Activated CD4-positive, alpha-beta T cell treated with anti-CD3 and anti-CD28 coated beads for 24 hours (primary cell): Measurements from ENCODE around the gene EYA4.

ENCODE experiments used
- DNase-seq, 2 donors: peaks; one replicate each; pipeline ENCODE4 v3.0.0-alpha.2; 2020; ENCODE audit warnings: low read depth in 2 of 2

EYA4 gene

DNA sequence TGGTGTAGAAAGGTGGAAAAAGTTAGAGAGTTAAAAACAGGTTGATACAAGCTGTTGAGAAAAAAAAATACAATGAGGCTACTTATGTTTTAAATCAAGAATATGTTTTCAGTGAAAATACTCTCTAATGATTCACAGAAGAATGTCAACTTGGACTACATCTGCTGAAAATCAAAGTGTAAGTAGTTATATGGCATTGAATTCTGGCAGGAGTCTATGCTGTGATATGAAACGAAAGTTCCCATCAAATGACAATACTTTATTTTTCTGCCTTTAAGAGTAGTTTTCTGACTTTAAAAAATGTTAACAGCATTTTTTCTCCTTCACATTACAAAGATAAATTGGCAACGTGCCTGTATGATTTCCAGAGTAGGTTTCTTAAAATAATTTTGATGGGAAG lies 158.3 kb downstream of the EYA4 start:
- DNase-seq: no peak

DNA sequence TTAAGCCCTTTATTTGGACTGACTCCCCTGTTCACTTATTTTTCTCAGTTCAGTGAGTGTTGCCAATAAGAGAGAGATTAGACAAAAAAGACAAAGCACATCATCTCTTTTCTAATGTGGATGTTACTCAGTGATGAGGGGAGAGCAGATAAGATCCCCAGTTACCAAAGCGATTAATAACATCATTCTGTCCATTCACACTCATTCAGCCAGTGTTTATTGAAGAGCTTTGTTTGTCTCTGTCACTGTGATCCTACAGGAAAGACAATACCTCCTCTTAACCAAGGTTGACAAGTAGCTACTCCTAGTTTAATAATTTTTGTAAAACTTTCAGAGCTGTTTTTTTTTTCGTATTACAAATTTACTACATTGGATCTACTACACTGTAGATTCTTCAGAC lies 163.0 kb downstream of the EYA4 start:
- no peak for DNase-seq

DNA sequence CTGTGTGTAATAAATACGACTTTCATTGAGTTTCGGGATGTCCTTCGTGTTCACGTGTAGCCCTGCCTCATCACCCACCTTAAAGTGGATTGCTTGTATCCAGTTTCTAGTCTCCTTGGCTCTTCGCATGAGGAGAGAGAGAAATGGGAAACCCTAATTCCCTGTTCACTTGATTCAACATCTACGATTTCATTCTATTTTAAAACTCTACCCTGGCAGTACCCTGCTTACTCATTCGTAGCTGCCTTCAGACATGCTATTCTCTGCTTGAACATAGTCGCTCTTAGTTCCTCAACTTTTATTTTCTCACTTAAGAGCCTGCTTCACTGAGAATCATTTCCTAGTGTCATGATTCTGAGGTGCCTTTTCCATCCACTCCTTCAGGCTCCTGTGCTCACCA lies 163.6 kb downstream of the EYA4 start:
- no peak for DNase-seq

DNA sequence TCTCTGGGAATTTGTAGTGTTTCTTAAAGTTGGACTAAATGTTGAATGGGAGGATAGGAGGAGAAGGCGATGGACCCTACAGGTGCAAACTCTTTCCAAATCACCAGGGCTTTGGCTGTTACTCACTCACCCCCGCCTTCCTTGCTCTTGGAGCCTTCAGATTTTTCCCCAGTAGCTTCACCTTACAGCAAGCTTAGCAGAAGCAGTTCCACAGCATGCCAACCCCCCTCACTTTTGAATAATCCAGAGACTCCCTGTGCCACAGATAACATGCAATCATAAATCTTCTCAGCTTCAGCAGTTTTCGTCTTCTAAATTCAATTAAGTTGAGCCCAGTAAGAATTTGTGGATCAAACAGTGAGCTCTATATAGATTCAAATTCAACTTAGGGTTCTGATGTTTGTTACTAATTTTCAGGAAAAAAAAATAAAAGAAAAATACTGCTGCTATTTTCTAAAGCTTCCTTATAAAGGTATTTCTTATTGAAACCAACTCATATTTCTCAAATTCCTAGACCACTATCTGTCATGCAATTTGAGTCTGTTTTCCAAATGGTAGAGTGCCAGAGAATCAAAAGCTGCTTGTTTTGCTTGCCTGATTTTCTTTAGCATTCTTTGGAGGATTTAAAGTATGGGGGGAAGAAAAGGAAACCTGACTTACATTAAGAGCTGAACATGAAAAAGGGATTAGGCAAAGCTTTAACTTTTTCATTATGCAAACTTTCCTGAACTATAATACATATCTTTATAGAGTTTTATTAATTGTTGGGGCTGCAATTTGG lies 166.4 kb downstream of the EYA4 start:
- DNase-seq: no peak

DNA sequence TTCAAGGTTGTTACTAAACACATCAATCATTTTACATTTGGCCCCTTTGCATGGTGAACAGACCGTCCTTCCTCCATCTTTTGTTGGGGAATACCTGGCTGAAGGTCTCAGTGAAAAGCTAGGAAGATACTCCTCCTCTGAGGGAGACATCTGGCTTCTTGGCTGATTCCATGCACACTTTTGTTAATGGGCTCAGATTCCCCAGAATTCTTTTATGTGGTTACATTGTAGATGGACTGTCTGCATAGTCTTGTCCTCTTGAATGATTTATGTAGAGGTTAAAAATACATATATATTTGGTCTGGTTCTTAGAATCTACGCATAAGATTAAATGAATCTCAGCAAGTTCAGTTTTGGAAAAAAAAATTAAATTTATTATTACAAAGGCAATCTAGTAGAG lies 167.0 kb downstream of the EYA4 start:
- DNase-seq: no peak

DNA sequence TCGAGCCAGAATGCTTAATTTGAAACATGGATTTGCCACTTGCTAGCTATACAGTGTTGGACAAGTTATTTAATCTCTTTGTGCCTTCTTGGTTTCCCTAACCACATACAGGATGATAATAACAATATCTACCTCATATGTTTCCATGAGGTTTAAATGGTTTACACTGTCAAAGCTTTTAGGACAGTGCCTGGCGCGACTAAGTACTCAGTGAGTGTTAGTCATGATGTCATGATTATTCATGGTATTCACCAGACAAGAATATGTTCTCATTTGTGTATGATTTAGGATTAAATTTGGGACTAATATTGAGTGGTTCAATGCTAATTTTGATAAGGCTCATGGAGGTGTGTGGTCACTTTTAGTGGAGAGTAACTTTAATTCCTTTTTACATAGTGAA lies 167.4 kb downstream of the EYA4 start:
- DNase-seq: no peak

DNA sequence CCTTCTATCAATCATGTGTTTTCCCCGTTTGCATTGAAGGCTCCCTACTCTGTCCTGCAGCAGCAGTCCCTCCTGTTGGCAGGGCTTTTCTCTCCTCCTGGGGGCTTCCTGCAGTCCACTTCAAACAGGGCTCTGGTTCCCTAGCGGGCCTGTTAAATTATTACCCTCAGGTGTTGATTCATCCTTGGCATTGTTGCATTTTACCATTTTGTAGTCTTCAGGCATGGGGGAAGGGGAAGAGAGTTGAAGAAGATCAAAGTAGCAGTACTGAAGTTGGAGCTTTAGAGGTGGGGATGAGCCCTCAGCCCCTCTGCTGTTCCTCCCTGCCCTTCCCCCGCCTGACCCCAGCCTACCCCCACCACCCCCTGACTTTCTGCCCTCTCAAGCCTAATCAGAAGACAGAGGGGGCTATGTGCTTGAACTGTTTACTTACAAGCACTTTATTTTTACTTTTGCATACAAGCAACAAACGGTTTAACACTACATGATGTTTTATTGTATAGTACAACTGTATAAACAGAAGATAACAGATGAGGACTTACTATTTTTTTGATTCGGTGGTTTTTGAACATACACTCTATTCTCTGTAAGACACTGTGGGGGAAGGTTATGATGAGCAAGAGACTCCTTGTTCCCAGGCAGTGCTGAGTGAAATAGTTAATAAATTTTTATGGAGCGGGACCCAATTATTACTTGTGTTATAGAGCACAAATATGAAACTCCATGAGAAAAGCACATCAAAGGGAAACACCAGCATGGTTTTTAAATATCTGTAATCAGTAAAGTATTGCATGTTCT lies 169.7 kb downstream of the EYA4 start:
- DNase-seq: no peak

DNA sequence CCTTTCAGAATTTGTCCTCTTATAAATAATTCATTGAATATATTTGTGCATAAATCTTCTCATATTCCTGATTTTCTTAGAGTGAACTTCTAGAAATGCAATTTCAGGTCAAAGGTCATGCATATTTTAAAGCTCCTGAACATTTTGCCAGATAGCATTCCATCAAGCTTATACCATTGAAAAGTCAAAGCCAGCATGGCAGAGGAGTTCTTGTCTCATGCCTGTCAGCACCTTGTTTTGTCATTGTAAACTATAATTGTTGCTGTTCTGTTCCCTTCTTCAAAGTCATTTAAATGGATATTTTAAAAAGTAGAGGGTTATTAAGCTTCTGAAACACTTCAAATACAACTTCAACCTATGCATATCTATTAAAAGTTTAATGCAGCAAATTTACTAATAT lies 170.6 kb downstream of the EYA4 start:
- DNase-seq: no peak

DNA sequence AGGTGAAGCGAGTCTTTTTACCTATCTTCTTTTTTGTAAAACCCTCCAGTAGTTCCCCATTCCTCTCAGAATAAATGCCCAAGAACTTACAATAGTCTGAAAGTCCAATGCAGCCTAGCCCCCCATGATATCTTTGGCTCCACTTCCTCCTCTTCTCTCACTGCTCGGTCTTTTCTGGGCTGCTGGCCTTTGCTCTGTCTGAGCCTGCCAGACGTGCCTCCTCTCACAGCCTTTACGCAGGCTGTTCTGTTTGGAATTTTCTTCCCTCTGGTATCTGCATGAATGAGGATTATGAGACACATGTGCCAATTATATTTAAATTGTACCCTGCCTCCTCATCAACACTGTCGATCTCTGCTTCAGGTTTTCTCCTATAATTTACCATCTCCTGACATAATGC lies 174.1 kb downstream of the EYA4 start:
- DNase-seq: no peak

DNA sequence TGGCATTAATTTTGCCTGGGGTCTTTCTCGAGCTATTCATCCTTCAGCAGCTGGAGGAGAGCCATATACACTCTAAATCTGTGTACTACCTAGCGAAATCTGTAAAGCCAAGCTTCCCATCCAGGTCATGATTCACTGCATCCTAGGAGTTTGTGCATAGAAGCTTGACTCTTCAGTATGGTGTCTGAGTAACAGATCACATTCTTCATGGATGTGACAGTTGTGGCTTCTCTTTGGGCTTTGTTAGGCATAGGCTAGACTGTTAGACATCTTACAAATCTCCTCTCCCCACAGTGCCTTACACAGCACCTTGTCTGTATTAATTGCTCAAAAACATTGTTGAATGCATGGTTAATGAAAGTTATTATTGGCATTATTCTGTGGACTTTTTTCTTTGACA lies 177.0 kb downstream of the EYA4 start:
- no peak for DNase-seq

DNA sequence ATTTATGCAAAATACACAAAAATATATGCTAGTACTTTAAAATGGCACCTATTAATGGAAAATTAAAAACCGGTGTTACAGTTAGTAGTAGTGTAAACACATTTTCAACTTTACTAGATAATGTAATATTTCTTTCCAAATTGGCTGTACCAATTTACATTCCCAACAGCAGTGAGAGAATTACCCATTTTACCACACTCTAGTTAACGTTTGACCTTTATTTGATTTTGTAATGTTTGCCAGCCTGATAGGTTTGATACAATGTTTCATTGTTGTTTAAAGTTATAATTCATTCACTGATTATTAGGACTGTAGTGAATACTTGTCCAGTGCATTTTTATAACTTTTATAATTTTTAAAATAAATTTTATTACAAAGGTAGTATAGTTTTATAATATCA lies 182.1 kb downstream of the EYA4 start:
- no peak for DNase-seq

DNA sequence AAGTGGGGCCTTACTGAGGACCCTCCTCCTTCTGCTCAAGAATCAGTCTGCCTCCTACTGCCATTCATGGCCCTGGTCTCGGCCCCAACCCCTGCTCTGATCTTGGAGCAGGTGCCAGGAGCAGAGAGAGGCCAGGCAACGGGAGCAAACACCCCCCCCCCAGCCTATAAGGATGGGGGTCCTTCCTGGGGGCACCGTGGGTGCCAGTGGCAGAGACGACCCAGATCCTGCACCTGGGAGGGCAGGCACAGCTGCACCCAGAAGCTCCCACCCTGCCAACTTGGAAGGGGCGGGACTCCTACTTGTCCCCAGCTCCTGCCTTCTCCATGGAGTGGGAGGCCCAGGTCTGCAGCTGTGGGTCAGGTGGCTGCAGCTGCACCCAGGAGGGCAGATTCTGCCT lies 183.2 kb downstream of the EYA4 start:
- DNase-seq: no peak

DNA sequence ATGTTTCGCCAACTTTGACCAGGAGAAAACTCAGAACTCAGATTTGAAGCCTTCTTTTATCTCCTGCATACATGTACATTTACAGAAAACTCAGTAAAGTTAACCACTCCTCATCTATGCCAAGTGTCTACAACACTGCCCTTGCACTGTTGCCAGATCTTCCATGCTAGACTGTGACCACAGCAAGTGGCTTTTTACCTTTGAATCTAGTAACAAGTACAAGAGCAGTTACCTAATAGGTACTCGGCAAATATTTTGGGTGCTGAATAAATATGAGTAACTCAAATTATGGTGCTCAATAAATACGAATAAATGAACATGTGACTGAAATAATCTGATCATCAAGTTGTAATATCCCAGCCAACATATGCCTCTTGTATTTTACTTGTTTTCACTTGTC lies 184.9 kb downstream of the EYA4 start:
- DNase-seq: no peak

DNA sequence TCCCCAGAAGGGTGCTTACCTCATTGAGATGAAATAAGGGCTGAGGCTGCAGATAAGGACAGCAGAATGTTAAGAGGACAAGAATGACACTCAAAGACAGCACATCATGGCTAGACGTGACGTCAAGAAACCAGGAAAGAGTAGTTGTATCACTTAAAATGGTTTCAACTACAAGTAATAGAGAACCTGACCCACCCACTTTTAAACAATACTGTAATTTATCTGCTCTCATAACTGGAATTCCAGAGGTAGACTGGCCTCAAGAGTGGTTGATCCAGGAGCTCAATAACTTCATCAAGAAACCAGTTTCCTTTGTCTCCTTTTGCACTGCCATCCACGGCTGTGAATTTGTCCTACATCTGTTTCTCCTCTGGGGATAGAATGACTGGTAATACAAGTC lies 187.1 kb downstream of the EYA4 start:
- DNase-seq: no peak

DNA sequence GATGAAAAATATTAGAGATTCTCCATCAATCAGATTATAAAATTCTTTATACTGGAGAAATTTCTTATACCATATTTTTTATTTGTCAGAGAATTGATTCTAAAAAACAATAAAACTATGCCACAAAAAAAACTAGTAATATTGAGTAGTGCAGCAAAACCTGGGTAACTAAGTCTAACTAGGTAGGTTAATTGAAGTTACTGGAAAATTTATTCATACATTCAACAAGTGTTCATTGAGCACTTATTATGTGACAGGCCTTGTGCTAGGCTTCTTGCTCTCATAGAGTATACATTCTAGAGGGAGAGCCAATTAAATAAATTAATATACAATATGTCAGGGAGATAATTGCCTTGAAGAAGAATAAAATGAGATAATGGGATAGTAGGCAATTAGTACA lies 189.4 kb downstream of the EYA4 start:
- DNase-seq: no peak

DNA sequence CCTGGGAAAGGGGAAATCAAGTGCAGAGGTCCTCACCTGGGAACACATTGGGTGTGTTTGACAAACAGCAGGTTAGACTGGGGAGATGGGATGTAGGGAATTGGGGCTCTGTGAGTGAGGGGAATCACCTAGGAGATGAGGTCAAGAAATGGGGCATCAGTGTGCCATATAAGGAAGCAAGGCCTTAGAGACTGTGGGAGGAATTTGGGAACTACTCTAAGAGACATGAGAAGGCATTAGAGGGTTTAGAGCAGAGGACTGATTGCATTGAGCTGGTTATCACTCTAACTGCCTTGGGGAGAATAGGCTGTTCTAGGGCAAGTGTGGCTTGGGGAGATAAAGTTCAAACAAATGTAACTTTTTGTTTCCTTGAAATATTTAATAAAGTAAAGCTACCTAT lies 189.9 kb downstream of the EYA4 start:
- no peak for DNase-seq

DNA sequence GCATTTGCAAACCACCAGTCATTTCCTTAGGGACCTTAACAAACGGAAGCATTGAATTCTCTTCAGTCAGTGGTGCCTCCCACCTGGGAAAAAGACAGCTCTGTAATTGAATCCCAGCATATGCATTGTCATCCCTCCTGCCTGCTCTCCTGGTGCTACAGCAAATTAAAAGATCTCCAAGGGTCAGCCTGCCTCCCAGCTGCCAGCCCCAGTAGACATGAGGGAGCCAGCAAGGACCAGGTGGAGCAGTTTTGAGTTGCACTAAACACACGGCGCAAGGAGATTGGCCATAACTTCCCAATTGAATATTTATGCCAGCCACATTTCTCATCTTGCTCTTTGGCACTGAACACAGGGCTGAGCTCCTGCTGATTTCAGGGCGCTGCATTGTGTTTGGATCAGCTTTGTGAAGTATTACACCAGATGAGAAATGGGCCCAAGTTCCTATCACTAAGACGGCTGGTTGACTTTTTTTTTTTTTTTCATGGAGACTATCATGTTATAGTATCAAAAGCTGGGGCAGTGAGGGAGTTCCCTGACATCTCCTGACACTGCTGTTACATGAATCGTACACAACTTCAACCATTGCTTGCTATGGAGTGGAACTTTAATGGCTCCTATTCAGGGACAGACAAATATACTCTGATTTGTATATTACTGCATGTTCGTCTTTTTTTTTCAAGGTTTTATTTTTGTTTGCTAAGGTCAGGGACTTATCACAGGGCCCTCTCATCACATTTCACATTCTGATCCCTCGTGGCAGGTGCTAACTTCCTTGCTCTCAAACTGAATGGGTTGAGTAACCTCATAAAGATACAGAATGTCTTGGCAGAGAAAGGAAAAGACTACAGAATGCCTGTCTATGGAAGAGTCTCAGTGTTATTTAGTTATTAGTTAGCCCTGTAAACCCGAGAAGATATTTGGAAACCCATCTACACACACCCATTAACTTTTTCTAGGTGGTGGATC lies 191.1 kb downstream of the EYA4 start:
- no peak for DNase-seq

DNA sequence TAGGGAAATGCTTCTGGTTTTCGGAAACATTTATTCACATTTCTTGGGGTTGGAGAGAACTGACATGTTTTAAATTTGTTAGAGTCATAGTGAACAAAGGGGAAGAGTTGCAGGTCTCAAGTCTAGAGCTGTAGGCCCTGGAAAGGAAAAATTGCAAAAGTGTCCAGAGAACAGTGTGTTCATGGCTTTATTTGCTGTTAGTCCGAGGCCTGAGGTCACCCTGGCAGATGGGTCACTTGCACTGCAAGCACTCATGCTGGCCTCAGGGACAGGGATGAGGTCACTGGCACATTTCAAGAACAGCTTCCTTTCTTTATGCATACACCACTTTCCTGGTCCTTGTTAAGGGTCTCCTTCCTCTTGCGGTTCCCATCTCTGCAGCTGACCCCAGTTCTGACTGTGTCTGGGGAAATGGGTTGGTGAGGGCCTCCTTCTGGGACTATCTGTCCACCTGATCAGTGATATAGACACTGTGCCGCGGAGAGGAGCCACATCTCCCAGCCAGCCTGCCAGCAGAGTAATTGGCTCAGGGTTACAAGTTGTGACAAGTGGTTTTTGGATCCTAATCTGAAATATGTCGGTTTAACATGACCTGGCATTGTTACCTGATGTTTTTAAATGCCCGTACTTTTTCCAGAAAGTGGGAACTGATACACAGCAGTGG lies 194.0 kb downstream of the EYA4 start:
- no peak for DNase-seq

DNA sequence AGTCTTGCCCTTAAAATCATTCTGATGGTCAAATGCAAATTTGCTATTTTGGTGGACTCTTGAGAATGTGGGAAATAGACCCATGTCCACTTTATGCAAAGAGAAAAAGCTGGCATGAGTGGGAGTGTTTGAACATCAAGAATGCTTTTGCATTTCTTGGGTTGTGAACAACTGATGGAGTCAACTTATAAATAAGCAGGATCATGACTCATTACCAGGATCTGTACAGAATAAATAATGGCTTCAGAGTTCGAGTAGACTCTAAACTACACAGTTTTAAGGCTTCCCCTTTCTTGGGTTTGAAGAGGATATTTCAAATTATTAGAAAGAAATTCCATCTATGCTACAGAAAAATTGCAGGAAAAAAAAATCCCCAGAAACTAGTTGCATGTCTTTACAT lies 195.5 kb downstream of the EYA4 start:
- DNase-seq: no peak

DNA sequence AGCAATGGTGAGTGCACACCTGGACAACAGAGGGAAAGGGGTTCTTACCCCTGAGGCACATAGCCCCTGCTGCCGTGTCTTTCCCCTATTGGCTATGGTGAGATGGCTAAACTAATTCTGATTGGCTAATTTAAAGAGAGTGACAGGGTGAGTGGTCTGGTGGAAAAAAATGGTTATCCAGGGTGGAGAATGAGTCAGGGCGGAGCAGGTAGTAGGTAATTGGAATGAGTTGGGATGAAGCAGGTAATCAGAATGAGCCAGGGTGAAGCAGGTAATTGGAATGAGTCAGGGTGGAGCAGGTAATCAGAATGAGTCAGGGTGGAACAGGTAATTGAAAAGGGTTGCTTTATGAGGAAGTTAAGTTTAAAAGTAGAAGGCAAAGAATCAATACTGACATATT lies 200.3 kb downstream of the EYA4 start:
- DNase-seq: no peak

DNA sequence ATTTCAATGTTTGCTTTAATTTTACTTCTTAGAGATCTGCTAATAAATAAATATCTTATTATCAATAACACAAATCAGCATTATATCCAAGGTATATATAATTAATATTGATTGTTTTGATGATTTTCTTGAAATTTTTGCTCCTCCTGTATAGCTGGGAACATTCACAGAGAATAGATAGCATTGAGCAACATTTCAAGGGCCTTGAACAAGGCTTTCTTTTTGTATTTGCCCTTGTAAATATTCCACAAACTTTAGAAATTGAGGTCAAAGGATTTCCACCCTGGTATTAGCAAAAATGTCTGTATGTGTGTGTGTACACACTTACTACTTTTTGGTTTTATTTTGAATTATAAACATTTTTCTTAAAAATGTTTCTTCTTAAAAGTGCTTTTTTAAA lies 205.6 kb downstream of the EYA4 start:
- DNase-seq: no peak

DNA sequence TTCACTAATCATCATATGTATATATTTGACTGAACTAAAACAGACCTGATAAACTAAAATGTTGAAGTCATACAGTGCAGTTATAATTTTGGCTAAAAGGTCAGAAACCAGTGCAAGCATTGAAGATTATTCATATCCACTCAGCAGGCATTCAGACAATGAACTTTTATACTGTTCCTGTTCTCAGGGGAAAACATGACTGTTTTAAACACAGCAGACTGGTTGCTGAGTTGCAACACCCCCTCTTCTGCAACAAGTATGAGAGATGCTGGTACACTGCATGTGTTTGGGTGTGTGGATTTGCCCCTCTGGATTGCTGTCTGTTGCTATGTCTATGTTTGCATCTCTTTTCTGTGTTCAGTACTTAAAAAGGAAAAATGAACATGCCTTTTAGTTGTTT lies 206.8 kb downstream of the EYA4 start:
- no peak for DNase-seq
